Kidney (tissue), 14 donors: ENCODE results near the gene ARL14EP. TPM values are rescaled to one million over a fixed set of nuclear protein-coding genes. Genes with fewer than 3 reads are reported as not detected.

Experiments used
- DNase-seq, 5 donors: peaks; one replicate each; pipeline ENCODE4 v3.0.0-alpha.2; 2013 to 2020
- FAIRE-seq: peaks from 2 replicates; lab custom pipeline; 2012; peaks lifted over from hg19 to GRCh38; lab: Jason Lieb, UNC
- H3K27ac ChIP-seq, 2 donors: one replicate each; pipeline ENCODE4 v1.7.0; 2013; ENCODE audit warnings: low read depth in 2 of 2, low read length in 2 of 2, inconsistent platforms in 1 of 2
- H3K27me3 ChIP-seq: one replicate; pipeline ENCODE4 v1.7.1; 2013; ENCODE audit warnings: low read length, inconsistent platforms; ENCODE audit not compliant: control insufficient read depth, insufficient read depth
- H3K36me3 ChIP-seq, 3 donors: one replicate each; pipeline versions ENCODE4 v1.7.0 to v1.7.1; 2013; ENCODE audit warnings: low read length in 3 of 3, control low read depth in 1 of 3, inconsistent platforms in 1 of 3; ENCODE audit not compliant: insufficient read depth in 3 of 3, control insufficient read depth in 2 of 3
- H3K4me1 ChIP-seq, 3 donors: one replicate each; pipeline versions ENCODE4 v1.7.0 to v1.7.1; 2013; ENCODE audit warnings: low read length in 3 of 3, inconsistent platforms in 1 of 3, low read depth in 1 of 3; ENCODE audit not compliant: control insufficient read depth in 2 of 3, insufficient read depth in 2 of 3
- H3K4me3 ChIP-seq, 3 donors: one replicate each; pipeline versions ENCODE4 v1.7.0 to v1.8.1; 2013; ENCODE audit warnings: low read length in 3 of 3, control low read depth in 1 of 3, inconsistent platforms in 1 of 3
- H3K9ac ChIP-seq, 3 donors: one replicate each; pipeline versions ENCODE4 v1.7.0 to v1.7.1; 2013; ENCODE audit warnings: low read length in 3 of 3, control low read depth in 1 of 3, inconsistent platforms in 1 of 3
- H3K9me3 ChIP-seq, 3 donors: one replicate each; pipeline versions ENCODE4 v1.7.0 to v1.7.1; 2013; ENCODE audit warnings: low read length in 3 of 3, control low read depth in 1 of 3, inconsistent platforms in 1 of 3; ENCODE audit not compliant: control insufficient read depth in 2 of 3, insufficient read depth in 1 of 3
- CTCF ChIP-seq: IDR thresholded peaks from 3 replicates; pipeline ENCODE4 v1.5.1; 2012; ENCODE audit warnings: mild to moderate bottlenecking, moderate library complexity, borderline replicate concordance; ENCODE audit not compliant: insufficient read depth; ENCODE audit errors: extremely low read depth
- intact Hi-C: fragments of 100-400 bp; cut with DNase I; formaldehyde crosslinking; loops from one replicate; pipeline ENCODE4 v1.11.1; 2022
- polyA plus RNA-seq: library from polyadenylated mRNA; stranded (reverse); fragments of 350-450 nt; fragmentation: Illumina TruSeq; extraction: RNeasy Lipid Tissue Mini Kit (QIAGEN cat#74804); gene quantifications from one replicate; pipeline ENCODE4 v1.2.3, GENCODE V29; 2014; ENCODE audit warnings: low read depth, low replicate concordance; ENCODE audit not compliant: insufficient read depth
- total RNA-seq: library from RNA; stranded (reverse); fragmentation: NEBNext Ultra II Directional; extraction: Animal tissue kit (Norgen Biotek cat#: 25700); gene quantifications from one replicate; pipeline ENCODE4 v1.2.1, GENCODE V29; 2021
- donor health status: control.
- donor health status: control.
- donor health status: control.
- donor health status: control.
- donor health status: control.
- donor health status: DM: yes; HTN: yes; CAD: no.
- donor health status: Normal renal cell carcinoma (clear cell type).

Gene ARL14EP
- total and polyA plus RNA-seq, 2 donors from 2014 or later, result 16.3 to 29.6 TPM

- Histone ChIP-seq H3K36me3 (no peaks in the 10 kb centered on the region), H3K27ac (no peak overlapping the region), H3K9ac (no peak overlapping the region), H3K4me3 (no peak overlapping the region), H3K27me3 (no peaks in the 10 kb centered on the region), H3K9me3 (no peaks in the 10 kb centered on the region), H3K4me1 (no peaks in the 10 kb centered on the region)
- intact Hi-C loops, result no loop called here
- TF ChIP-seq CTCF, result no peak
- FAIRE-seq, result no peak
- no peak for DNase-seq
Observed at GRCh38 chr11:30292545-30292944, 30.4 kb upstream of the ARL14EP start.

GRCh38 chr11:30295178-30295885 lies 27.6 kb upstream of the ARL14EP start:
- intact Hi-C loops, result no loop called here
- H3K36me3 ChIP-seq, result no peaks in the 10 kb centered on the region
- no peak overlapping the region for H3K27ac ChIP-seq
- H3K27me3 ChIP-seq, result no peaks in the 10 kb centered on the region
- DNase-seq, result peak in 1 of 5 donors; percentile 45
- no peak for TF ChIP-seq CTCF
- peaks cover 0 to 4% (median 0%) of the 10 kb centered on the region in 3 donors for H3K9me3 ChIP-seq
- no peak overlapping the region for H3K9ac ChIP-seq
- no peak overlapping the region for H3K4me3 ChIP-seq
- FAIRE-seq, result no peak
- H3K4me1 ChIP-seq, result no peaks in the 10 kb centered on the region

- DNase-seq, result no peak
- Histone ChIP-seq H3K27me3 (no peaks in the 10 kb centered on the region), H3K4me3 (no peak overlapping the region), H3K9me3 (no peaks in the 10 kb centered on the region), H3K9ac (no peak overlapping the region), H3K27ac (no peak overlapping the region), H3K36me3 (no peaks in the 10 kb centered on the region), H3K4me1 (no peaks in the 10 kb centered on the region)
- no peak for FAIRE-seq
- TF ChIP-seq CTCF, result no peak
- intact Hi-C loops, result no loop called here
Observed at GRCh38 chr11:30304620-30305019, 18.3 kb upstream of the ARL14EP start.

GRCh38 chr11:30310623-30311022 lies 12.3 kb upstream of the ARL14EP start:
- intact Hi-C loops, result no loop called here
- Histone ChIP-seq H3K4me1 (no peaks in the 10 kb centered on the region), H3K4me3 (no peak overlapping the region), H3K9ac (no peak overlapping the region), H3K27me3 (no peaks in the 10 kb centered on the region), H3K9me3 (peaks cover 0 to 5% (median 0%) of the 10 kb centered on the region in 3 donors), H3K36me3 (no peaks in the 10 kb centered on the region), H3K27ac (no peak overlapping the region)
- no peak for TF ChIP-seq CTCF
- DNase-seq (no peak), FAIRE-seq (no peak)
